HCT116 (cell line): ENCODE measurements around the gene SAP30L.

ENCODE experiments used
- EGR1 ChIP-seq: IDR thresholded peaks from 2 replicates; pipeline ENCODE4 v1.6.1; 2012; ENCODE audit warnings: low read depth
- ELF1 ChIP-seq: IDR thresholded peaks from 2 replicates; pipeline ENCODE4 v1.6.1; 2012; ENCODE audit warnings: low read depth, borderline replicate concordance
- EZH2 ChIP-seq: fragments of 200-600 bp; sonication (generic); IDR thresholded peaks from 2 replicates; pipeline ENCODE4 v1.6.1; 2017; ENCODE audit warnings: antibody characterized with exemption, mixed run types
- EZH2phosphoT487 ChIP-seq: fragments of 200-600 bp; IDR thresholded peaks from 2 replicates; pipeline ENCODE4 v1.6.1; 2018; ENCODE audit warnings: antibody characterized with exemption, borderline replicate concordance
- POLR2A ChIP-seq: IDR thresholded peaks from 2 replicates; pipeline ENCODE4 v1.7.0; 2011; ENCODE audit warnings: borderline replicate concordance; ENCODE audit not compliant: insufficient read depth, insufficient read length; ENCODE audit errors: extremely low read depth
- POLR2AphosphoS5 ChIP-seq: IDR thresholded peaks from 2 replicates; pipeline ENCODE4 v1.6.1; 2011; ENCODE audit warnings: mild to moderate bottlenecking, low read depth, low read length, moderate library complexity
- RAD21 ChIP-seq: IDR thresholded peaks from 2 replicates; pipeline ENCODE4 v1.6.1; 2012; ENCODE audit warnings: low read depth, mild to moderate bottlenecking
- SIN3A ChIP-seq: IDR thresholded peaks from 2 replicates; pipeline ENCODE4 v1.6.1; 2012; ENCODE audit warnings: low read depth
- SP1 ChIP-seq: IDR thresholded peaks from 2 replicates; pipeline ENCODE4 v1.6.1; 2012; ENCODE audit warnings: low read depth
- ZFX ChIP-seq: fragments of 450-650 bp; IDR thresholded peaks from 2 replicates; pipeline ENCODE4 v1.6.1; 2017
- ZNF274 ChIP-seq: fragments of 200-500 bp; sonication (Bioruptor generic); IDR thresholded peaks from 2 replicates; pipeline ENCODE4 v1.6.1; 2014; ENCODE audit warnings: mild to moderate bottlenecking, low read depth, low read length, inconsistent platforms
- TF ChIP-seq, protein P1 (sequence below): IDR thresholded peaks from 2 replicates; pipeline ENCODE4 v1.6.1; 2012; ENCODE audit warnings: low read depth
- TF ChIP-seq, protein P2 (sequence below), 3 experiments: fragments of 200-600 bp in 1 of 3; sonication (generic) in 1 of 3; IDR thresholded peaks in 2 of 3; conservative IDR thresholded peaks in 1 of 3; 2 replicates each; pipeline ENCODE4 v1.5.1; 2012 to 2017; ENCODE audit warnings: low read depth in 2 of 3, low read length in 2 of 3, antibody characterized with exemption in 1 of 3, borderline replicate concordance in 1 of 3, control low read depth in 1 of 3, mild to moderate bottlenecking in 1 of 3, mixed read lengths in 1 of 3, mixed run types in 1 of 3, moderate library complexity in 1 of 3; ENCODE audit not compliant: insufficient read depth in 1 of 3
- TF ChIP-seq, protein P3 (sequence below): IDR thresholded peaks from 2 replicates; pipeline ENCODE4 v1.6.1; 2012

DNA sequence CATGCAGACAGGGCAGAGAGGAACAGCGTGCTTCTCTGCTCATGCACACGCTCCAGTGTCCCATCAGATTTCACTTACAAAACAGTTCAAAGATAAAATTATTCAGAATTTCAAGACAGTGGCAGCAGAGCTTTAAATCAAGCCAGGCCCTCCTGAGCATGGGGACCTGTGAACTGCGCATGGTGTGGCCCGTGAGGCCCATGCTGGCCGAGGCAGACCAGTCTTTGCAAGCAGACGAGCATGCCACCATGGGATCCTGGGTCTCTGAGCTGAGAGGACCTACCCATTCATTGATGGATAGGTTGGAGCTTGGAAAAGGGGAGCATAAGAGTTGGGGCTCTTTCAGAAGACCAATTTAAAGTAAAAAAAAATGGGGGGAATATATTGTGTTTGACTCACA lies 35.0 kb upstream of the SAP30L start:
- TF ChIP-seq EZH2phosphoT487 (no peak), SIN3A (no peak), EZH2 (no peak), SP1 (no peak), ZNF274 (no peak), EGR1 (no peak), RAD21 (no peak), POLR2AphosphoS5 (no peak), POLR2A (no peak), ELF1 (no peak), ZFX (no peak)
- TF ChIP-seq, protein P1, sequence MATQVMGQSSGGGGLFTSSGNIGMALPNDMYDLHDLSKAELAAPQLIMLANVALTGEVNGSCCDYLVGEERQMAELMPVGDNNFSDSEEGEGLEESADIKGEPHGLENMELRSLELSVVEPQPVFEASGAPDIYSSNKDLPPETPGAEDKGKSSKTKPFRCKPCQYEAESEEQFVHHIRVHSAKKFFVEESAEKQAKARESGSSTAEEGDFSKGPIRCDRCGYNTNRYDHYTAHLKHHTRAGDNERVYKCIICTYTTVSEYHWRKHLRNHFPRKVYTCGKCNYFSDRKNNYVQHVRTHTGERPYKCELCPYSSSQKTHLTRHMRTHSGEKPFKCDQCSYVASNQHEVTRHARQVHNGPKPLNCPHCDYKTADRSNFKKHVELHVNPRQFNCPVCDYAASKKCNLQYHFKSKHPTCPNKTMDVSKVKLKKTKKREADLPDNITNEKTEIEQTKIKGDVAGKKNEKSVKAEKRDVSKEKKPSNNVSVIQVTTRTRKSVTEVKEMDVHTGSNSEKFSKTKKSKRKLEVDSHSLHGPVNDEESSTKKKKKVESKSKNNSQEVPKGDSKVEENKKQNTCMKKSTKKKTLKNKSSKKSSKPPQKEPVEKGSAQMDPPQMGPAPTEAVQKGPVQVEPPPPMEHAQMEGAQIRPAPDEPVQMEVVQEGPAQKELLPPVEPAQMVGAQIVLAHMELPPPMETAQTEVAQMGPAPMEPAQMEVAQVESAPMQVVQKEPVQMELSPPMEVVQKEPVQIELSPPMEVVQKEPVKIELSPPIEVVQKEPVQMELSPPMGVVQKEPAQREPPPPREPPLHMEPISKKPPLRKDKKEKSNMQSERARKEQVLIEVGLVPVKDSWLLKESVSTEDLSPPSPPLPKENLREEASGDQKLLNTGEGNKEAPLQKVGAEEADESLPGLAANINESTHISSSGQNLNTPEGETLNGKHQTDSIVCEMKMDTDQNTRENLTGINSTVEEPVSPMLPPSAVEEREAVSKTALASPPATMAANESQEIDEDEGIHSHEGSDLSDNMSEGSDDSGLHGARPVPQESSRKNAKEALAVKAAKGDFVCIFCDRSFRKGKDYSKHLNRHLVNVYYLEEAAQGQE, result no peak
- TF ChIP-seq, protein P2, sequence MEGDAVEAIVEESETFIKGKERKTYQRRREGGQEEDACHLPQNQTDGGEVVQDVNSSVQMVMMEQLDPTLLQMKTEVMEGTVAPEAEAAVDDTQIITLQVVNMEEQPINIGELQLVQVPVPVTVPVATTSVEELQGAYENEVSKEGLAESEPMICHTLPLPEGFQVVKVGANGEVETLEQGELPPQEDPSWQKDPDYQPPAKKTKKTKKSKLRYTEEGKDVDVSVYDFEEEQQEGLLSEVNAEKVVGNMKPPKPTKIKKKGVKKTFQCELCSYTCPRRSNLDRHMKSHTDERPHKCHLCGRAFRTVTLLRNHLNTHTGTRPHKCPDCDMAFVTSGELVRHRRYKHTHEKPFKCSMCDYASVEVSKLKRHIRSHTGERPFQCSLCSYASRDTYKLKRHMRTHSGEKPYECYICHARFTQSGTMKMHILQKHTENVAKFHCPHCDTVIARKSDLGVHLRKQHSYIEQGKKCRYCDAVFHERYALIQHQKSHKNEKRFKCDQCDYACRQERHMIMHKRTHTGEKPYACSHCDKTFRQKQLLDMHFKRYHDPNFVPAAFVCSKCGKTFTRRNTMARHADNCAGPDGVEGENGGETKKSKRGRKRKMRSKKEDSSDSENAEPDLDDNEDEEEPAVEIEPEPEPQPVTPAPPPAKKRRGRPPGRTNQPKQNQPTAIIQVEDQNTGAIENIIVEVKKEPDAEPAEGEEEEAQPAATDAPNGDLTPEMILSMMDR (IDR thresholded peaks at IDR 0.05 in 2 of 3, conservative IDR thresholded peaks at IDR 0.05 in 1 of 3; ENCODE audit: borderline replicate concordance in 1 of 3, insufficient read depth in 1 of 3, low read depth in 2 of 3, low read length in 2 of 3), result no peak
- TF ChIP-seq, protein P3, sequence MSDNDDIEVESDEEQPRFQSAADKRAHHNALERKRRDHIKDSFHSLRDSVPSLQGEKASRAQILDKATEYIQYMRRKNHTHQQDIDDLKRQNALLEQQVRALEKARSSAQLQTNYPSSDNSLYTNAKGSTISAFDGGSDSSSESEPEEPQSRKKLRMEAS, result no peak
